Activated gamma-delta T cell treated with Interleukin-2 at 50 U/mL for 16 hours (primary cell): Measurements from ENCODE around the gene HTR3D.
"Not testable (repeated sequence)": the region's sequence is repeated elsewhere in the genome, so short reads cannot be mapped to it uniquely, and the experiment has no call there.

Source experiments
- DNase-seq: peaks from one replicate; pipeline ENCODE4 v3.0.0-alpha.2; 2020

The HTR3D gene

DNA sequence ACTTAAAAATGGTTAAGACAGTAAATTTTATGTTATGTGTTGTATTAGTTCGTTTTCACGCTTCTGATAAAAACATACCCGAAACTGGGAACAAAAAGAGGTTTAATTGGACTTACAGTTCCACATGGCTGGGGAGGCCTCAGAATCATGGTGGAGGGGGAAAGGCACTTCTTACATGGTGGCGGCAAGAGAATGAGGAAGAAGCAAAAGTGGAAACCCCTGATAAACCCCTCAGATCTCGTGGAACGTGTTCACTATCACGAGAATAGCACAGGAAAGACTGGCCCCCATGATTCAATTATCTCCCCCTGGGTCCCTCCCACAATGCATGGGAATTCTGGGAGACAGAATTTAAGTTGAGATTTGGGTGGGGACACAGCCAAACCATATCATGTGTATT is 39.6 kb downstream of the HTR3D start:
- DNase-seq: not testable (repeated sequence)

DNA sequence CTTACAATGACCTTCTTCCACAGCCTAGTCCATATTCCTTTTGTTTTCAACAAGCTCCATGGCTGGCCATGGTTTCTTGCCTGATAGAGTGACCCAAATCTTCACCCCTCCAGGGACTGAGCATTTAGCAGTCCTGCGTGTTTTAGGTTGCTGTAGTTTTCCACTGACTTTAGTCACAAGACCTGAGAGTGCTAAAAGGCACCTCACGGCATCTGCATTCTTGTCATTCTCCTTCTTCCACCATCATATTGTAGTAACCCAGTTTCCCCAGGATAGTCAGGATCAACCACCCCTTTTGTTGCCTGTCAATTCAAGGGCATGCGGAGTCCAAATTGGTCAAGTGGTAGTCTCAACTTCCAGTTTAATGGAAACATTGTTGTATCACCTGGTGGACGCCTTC is 42.1 kb downstream of the HTR3D start:
- no peak for DNase-seq

DNA sequence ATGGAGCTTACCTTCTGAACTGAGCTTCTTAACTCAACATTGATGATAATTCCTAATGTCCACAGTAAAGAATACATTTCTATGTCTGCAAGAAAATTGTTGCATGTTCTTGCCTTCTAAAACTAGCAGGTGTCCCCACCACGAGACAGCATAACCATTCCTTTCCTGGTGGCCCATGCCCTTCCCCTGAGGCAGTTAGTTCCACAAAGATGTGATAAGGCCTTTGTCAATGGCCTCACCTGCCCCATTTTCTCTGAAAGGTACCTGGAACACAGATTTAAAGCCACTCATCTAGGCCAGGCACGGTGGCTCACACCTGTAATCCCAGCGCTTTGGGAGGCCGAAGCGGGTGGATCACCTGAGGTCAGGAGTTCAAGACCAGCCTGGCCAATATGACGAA is 44.4 kb downstream of the HTR3D start:
- no peak for DNase-seq

DNA sequence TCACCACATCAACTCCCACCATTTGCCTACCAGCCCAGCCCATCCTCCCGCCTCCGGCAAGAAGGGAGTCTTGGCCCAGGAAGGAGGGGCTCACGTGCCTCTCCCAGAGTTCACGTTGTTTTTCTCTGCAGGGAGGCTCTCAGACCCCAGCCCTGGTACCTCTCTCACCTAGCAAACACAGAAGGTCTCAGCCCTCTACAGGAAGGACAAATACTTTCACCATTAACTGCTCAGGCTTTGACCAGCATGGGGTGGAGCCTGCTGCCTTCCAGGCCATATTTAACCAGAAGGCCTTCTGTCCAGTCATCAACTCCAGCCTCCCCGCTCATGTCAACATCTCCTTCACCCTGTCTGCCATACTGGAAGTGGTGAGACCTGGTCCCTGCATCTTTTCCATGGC is 46.3 kb downstream of the HTR3D start:
- DNase-seq: no peak

DNA sequence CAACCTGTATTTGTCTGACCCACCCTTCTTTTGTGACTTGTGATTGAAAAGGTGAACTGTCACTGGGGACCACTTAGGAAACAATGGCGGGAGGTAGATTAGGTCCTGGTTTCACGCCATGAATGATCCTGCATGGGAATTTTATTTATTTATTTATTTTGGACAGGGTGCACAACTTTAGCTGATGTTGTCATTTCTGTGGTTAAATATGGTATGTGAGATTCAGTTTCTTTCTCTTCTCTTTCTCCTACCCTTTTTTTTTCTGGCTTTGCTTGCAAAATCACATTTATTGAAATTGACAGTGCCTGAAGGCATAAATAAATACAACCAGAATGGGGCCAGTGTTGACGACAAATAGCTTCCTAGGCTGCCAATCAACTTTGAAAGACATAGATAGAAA is 47.3 kb downstream of the HTR3D start:
- DNase-seq: no peak

DNA sequence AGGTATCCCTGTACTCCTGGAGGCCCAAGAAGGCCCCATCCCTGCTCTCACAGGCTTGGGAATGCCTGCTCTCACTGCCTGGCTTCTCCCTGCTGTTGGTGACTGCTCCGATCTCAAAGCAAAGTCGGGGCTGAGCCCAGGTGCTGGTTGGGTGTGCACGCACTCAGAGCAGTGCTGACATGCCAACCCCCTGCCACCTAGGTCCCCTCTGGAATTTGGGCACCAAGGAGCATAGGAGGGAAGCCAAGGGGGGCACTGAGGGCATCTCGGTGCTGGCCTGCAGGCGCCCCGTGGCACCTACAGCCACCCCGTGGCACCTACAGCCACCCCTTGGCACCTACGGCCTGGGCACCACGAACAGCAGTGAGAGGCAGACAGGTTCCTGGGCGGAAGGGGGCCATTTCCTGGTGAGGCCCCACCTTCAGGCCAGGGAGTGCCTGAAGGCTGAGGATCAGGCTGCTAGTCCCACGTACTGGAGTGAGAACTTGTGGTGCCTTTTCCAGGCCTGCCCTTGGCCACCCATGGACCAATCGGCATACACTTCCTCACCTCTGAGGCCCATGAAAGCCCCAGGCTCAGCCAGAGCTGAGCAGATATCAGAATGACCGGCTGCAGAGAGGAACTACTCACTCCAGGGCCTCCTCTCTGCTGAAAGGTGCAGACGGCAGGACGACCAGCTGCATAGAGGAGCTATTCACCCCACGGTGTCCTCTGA is 49.7 kb downstream of the HTR3D start:
- DNase-seq: no peak

DNA sequence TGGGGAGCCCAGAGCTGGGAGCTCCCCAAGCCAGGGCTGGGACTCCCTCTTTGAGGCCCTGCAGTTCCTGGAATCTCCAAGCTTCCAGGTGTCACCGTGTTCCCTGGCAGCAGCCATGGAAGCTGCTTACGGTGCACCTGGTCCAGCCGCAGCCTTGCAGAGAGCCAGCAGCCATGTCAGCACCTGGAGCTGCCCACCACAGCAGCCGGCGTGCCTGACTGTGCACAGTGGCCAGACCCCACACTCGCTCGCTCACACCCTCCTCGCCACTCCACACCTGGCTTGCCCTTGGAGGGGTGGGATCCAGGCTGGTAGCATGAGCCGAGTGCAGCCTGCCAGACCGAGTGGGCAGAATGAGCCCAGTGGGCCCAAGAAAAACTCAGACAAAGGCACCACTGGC is 50.5 kb downstream of the HTR3D start:
- no peak for DNase-seq

DNA sequence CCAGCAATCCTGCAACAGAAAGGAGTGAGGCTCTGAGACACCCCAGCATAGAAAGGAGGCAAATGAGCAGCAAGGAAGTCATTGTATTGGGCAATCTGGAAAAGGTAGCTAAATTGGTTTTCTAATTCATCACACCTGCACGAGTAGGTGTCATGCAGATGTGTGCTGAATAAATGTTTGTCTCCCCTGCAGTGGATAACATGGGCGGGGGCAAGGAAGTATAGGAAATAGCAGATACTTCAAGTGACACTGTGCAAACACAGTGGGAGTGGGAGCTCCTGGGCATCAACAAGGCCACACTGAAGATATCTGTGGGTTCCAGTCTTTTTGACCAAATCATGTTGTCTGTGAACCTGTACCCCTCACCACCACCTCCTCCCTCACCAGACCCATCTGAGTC is 50.9 kb downstream of the HTR3D start:
- no peak for DNase-seq

DNA sequence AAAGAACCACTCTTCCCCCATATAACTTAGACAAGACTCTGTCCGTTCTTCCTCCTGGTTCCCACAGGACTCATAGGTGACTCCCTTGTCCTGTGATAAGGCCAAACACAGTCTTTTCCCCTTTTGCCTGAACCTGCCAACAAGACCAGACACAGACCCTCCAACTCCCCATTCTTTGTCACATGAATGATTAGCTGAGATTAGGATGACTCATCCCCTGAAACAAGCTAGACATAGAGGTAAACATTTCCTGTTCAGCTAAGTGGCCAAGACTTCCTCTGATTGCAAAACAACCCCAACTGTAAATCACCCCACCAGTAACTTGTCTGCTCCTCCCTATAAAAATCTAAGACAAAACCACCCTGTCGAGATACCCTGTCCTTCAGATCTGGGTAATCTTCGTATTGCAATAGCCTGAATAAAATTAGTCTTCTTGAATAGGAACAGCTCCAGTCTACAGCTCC is 53.9 kb downstream of the HTR3D start:
- no peak for DNase-seq
